PFSK-1 (cell line): ENCODE measurements around the gene TMEM163.

Experiments
- FOXP2 ChIP-seq: optimal IDR thresholded peaks from 2 replicates; pipeline ENCODE3; 2011; ENCODE audit warnings: borderline replicate concordance, control low read depth, inconsistent platforms; ENCODE audit not compliant: insufficient read depth; ENCODE audit errors: extremely low read length, extremely low read depth
- POLR2AphosphoS5 ChIP-seq: IDR thresholded peaks from 2 replicates; pipeline ENCODE4 v1.6.1; 2012; ENCODE audit warnings: low read depth, mild to moderate bottlenecking, control low read depth, low read length, moderate library complexity
- REST ChIP-seq, 2 experiments: IDR thresholded peaks; 2 replicates each; pipeline versions ENCODE4 v1.6.1 to v1.8.0; 2011 to 2012; ENCODE audit warnings: low read depth in 2 of 2, low read length in 2 of 2, control low read depth in 1 of 2, inconsistent platforms in 1 of 2, mild to moderate bottlenecking in 1 of 2, moderate library complexity in 1 of 2; ENCODE audit not compliant: insufficient read depth in 1 of 2
- SIN3A ChIP-seq: IDR thresholded peaks from 2 replicates; pipeline ENCODE4 v1.6.1; 2012; ENCODE audit warnings: mild to moderate bottlenecking, low read length, moderate library complexity, borderline replicate concordance; ENCODE audit not compliant: insufficient read depth
- TAF1 ChIP-seq: IDR thresholded peaks from 2 replicates; pipeline ENCODE4 v1.6.1; 2012; ENCODE audit warnings: low read length, control low read depth, borderline replicate concordance; ENCODE audit not compliant: insufficient read depth

TMEM163 gene

DNA sequence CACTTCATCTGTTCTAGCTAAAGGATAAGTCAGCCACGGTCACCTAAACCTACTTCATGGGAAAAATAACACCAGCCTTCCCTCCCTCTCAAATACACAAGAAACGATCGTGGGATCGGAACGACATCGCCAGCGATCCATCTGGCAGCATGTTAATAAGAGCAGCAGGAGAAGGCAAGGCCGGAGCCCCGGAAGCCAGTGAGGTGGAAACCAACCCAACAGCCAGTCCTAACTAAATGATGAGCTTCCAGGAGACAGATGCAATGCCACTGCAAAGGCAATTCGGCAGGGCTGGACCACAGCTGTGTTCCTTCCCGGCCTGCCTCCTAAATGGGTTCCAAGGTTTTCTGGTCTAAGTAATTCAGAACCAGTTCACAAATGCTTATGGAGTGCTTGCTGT, 117.5 kb downstream of the TMEM163 start:
- TF ChIP-seq POLR2AphosphoS5 (no peak), FOXP2 (no peak), REST (IDR thresholded peaks at IDR 0.05; ENCODE audit: insufficient read depth in 1 of 2, low read depth in 2 of 2, low read length in 2 of 2) (no peak), SIN3A (no peak), TAF1 (no peak)

GRCh38 chr2:134600208-134600607, 118.6 kb downstream of the TMEM163 start:
- TF ChIP-seq REST (IDR thresholded peaks at IDR 0.05; ENCODE audit: insufficient read depth in 1 of 2, low read depth in 2 of 2, low read length in 2 of 2) = no peak
- no peak for TF ChIP-seq POLR2AphosphoS5
- TF ChIP-seq SIN3A = no peak
- no peak for TF ChIP-seq FOXP2
- TF ChIP-seq TAF1 = no peak

- TF ChIP-seq FOXP2 (no peak), TAF1 (no peak), SIN3A (no peak), POLR2AphosphoS5 (no peak), REST (IDR thresholded peaks at IDR 0.05; ENCODE audit: insufficient read depth in 1 of 2, low read depth in 2 of 2, low read length in 2 of 2) (no peak)
Observed at GRCh38 chr2:134599236-134599635, 119.6 kb downstream of the TMEM163 start.

- TF ChIP-seq POLR2AphosphoS5 (no peak), REST (IDR thresholded peaks at IDR 0.05; ENCODE audit: insufficient read depth in 1 of 2, low read depth in 2 of 2, low read length in 2 of 2) (no peak), SIN3A (no peak), FOXP2 (no peak), TAF1 (no peak)
Observed at GRCh38 chr2:134594399-134594798, 124.4 kb downstream of the TMEM163 start.

- TF ChIP-seq FOXP2 (no peak), SIN3A (no peak), TAF1 (no peak), REST (IDR thresholded peaks at IDR 0.05; ENCODE audit: insufficient read depth in 1 of 2, low read depth in 2 of 2, low read length in 2 of 2) (no peak), POLR2AphosphoS5 (no peak)
Observed at GRCh38 chr2:134593519-134593918, 125.3 kb downstream of the TMEM163 start.
